Measurements from ENCODE around the gene ARF5. TPM values are rescaled to one million over a fixed set of nuclear protein-coding genes. Genes with fewer than 3 reads are reported as not detected.

The ARF5 gene
- total and polyA plus RNA-seq, 10 donors, result 79.5 to 197 (median 117) TPM

Other genes starting within 250 kb of the ARF5 start
- gene ZNF800, start 195.7 kb upstream of the ARF5 start, total RNA-seq, result 10 to 100 TPM; 39.0 to 54.0 (median 45.2) TPM
- 10 to 100 TPM in 2 of 3 donors, 1 to 10 TPM in 1; 8.8 to 11.5 (median 10.5) TPM for gene ZNF800, start 195.7 kb upstream of the ARF5 start, polyA plus RNA-seq
- 10 to 100 TPM; 13.5 to 24.8 (median 17.9) TPM for gene GCC1, start 2.8 kb upstream of the ARF5 start, total RNA-seq
- gene GCC1, start 2.8 kb upstream of the ARF5 start, polyA plus RNA-seq, result 1 to 10 TPM; 3.1 to 7.1 (median 4.3) TPM
- 1 to 10 TPM in 4 of 7 donors, under 1 TPM in 3; 0.67 to 2.9 (median 1.0) TPM for gene FSCN3, start 5.3 kb downstream of the ARF5 start, total RNA-seq
- gene FSCN3, start 5.3 kb downstream of the ARF5 start, polyA plus RNA-seq, result 1 to 10 TPM in 1 of 3 donors, under 1 TPM in 2; 0.22 to 1.6 (median 0.89) TPM
- not detected for gene PAX4, start 29.7 kb downstream of the ARF5 start, total RNA-seq
- not detected for gene PAX4, start 29.7 kb downstream of the ARF5 start, polyA plus RNA-seq
- 100 to 1,000 TPM in 6 of 7 donors, 10 to 100 TPM in 1; 99.5 to 173 (median 139) TPM for gene SND1, start 63.8 kb downstream of the ARF5 start, total RNA-seq
- gene SND1, start 63.8 kb downstream of the ARF5 start, polyA plus RNA-seq, result 10 to 100 TPM; 61.7 to 76.4 (median 68.5) TPM